ENCODE measurements around the gene EVA1C.
"Not testable (repeated sequence)": the region's sequence is repeated elsewhere in the genome, so short reads cannot be mapped to it uniquely, and the experiment has no call there.

EVA1C gene

DNA sequence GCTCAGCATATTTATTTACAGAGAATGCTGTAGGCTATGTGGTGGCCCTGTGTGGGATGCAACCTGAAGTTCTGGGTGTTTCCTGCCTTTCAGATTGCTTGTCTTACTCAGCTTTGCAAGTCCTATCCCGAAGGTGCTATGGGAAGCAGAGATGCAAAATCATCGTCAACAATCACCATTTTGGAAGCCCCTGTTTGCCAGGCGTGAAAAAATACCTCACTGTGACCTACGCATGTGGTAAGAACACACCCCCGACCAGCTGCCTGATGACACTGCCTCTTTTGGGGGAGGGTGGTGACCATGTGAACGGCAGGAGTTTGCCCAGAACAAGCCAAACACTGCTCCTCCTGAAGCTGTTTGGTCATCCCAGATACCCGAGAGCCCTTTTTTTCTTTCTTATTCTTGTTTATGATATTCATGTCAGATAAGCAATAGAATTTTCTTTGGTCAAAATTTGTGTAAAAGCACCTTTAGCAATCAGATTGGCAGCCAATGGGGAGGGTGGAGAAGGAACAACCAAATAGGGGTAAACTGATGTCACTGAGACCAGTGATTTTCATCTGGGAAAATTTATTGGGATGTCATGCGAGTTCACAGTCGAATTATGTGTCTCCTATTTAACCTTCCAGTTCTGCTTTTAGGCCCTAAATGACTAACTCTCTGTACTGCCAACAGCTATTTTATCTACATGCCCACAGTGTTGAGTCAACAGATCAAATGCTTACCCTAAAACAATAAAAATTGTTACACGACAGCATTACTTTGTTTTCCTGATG is 82.6 kb downstream of the EVA1C start:
- no peaks in the 10 kb centered on the region for H3K9me3 ChIP-seq (ENCODE audit: insufficient read depth, low read length)
- no peaks in the 10 kb centered on the region for H3K79me2 ChIP-seq (ENCODE audit: low read length)
- peaks cover 6% of the 10 kb centered on the region; the same call in 1 of the 2 replicates for H3K4me1 ChIP-seq (ENCODE audit: low read length)
- no peaks in the 10 kb centered on the region for H3K27me3 ChIP-seq (ENCODE audit: low read depth, low read length)
- no peak overlapping the region for H3K27ac ChIP-seq (ENCODE audit: low read length)
- no peaks in the 10 kb centered on the region for H3K36me3 ChIP-seq (replicated peaks; ENCODE audit: low read depth, low read length)
- no peak overlapping the region for H3K9ac ChIP-seq (ENCODE audit: low read length)
- H2AFZ ChIP-seq (ENCODE audit: low read depth, low read length) = no peak overlapping the region
- no peak overlapping the region for H3K4me3 ChIP-seq (ENCODE audit: low read length)
- H4K20me1 ChIP-seq (ENCODE audit: insufficient read depth, low read length) = no peaks in the 10 kb centered on the region
- no peak overlapping the region for H3K4me2 ChIP-seq (ENCODE audit: low read length)
- TF ChIP-seq, protein P1, sequence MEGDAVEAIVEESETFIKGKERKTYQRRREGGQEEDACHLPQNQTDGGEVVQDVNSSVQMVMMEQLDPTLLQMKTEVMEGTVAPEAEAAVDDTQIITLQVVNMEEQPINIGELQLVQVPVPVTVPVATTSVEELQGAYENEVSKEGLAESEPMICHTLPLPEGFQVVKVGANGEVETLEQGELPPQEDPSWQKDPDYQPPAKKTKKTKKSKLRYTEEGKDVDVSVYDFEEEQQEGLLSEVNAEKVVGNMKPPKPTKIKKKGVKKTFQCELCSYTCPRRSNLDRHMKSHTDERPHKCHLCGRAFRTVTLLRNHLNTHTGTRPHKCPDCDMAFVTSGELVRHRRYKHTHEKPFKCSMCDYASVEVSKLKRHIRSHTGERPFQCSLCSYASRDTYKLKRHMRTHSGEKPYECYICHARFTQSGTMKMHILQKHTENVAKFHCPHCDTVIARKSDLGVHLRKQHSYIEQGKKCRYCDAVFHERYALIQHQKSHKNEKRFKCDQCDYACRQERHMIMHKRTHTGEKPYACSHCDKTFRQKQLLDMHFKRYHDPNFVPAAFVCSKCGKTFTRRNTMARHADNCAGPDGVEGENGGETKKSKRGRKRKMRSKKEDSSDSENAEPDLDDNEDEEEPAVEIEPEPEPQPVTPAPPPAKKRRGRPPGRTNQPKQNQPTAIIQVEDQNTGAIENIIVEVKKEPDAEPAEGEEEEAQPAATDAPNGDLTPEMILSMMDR (IDR thresholded peaks at IDR 0.05; ENCODE audit: low read depth, low read length) = no peak
- TF ChIP-seq EZH2phosphoT487 (IDR thresholded peaks at IDR 0.05; ENCODE audit: low read depth) = no peak

DNA sequence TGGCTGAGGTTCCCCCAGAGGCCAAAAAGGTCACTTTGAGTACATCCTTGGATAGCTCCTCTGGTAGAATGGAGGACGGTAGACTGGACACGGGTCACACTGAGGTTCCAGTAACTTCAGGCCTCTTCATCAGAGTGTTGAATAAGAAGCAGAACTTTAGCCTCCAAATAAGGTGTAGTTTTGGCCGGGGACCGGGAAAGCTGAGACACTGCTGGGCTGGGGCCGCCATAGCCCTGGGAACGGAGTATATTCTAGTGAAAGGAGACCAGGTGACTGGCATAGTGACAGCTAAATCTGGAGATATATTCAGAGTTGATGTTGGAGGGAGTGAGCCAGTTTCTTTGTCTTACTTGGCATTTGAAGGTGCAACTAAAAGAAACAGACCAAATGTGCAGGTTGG is 84.1 kb downstream of the EVA1C start:
- Histone ChIP-seq H4K20me1 (ENCODE audit: insufficient read depth, low read length) (no peaks in the 10 kb centered on the region), H3K4me3 (ENCODE audit: low read length) (no peak overlapping the region), H3K36me3 (replicated peaks; ENCODE audit: low read depth, low read length) (no peaks in the 10 kb centered on the region), H3K9me3 (ENCODE audit: insufficient read depth, low read length) (no peaks in the 10 kb centered on the region), H2AFZ (ENCODE audit: low read depth, low read length) (no peak overlapping the region), H3K79me2 (ENCODE audit: low read length) (no peaks in the 10 kb centered on the region), H3K27me3 (ENCODE audit: low read depth, low read length) (no peaks in the 10 kb centered on the region), H3K27ac (ENCODE audit: low read length) (no peak overlapping the region), H3K9ac (ENCODE audit: low read length) (no peak overlapping the region), H3K4me2 (ENCODE audit: low read length) (no peak overlapping the region), H3K4me1 (ENCODE audit: low read length) (peaks cover 6% of the 10 kb centered on the region; the same call in 1 of the 2 replicates)
- TF ChIP-seq, protein P1 (IDR thresholded peaks at IDR 0.05; ENCODE audit: low read depth, low read length) = no peak
- TF ChIP-seq EZH2phosphoT487 (IDR thresholded peaks at IDR 0.05; ENCODE audit: low read depth) = no peak

DNA sequence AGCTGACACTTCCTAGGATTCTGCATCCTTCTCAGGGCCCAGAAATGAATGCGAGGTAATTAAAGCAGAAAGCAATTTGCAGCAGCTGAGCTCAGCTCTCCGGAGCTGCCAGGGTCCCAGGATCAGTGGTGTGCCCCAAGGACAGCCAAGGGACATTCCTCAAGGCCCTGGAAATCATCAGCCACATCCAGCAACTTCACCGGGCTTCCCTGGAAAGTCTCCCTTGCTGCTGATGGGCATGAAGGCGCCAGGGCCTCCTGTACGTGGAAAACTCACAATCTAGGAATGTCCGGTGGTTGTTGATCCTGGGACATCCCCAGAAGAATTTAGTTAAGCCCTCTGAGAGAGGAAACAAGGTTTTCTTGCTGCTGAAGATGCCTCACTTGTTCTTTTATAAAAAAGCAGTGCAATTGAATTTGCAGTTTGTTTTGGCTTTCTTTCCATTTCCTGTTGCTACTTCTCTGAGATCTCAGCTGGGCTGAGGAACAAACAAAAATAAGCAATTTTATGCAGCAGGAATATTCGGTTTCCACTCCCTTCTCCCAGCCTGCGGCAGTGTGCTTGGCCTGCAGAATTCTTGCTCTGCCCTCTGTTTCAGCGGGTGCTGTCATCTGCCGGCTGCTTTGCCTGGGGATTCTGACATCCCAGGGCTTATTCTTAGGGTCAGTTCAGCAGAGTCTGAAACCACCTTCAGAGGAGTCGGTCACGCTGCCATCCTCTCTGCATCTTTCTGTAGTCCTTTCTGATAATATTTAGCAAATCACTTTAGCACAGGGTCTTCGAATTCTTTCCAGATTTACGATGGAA is 86.9 kb downstream of the EVA1C start:
- no peaks in the 10 kb centered on the region for H3K9me3 ChIP-seq (ENCODE audit: insufficient read depth, low read length)
- H3K27ac ChIP-seq (ENCODE audit: low read length) = no peak overlapping the region
- no peaks in the 10 kb centered on the region for H4K20me1 ChIP-seq (ENCODE audit: insufficient read depth, low read length)
- H3K4me1 ChIP-seq (ENCODE audit: low read length) = peaks cover 6% of the 10 kb centered on the region; the same call in 1 of the 2 replicates
- H3K4me2 ChIP-seq (ENCODE audit: low read length) = no peak overlapping the region
- no peak overlapping the region for H3K4me3 ChIP-seq (ENCODE audit: low read length)
- no peak overlapping the region for H2AFZ ChIP-seq (ENCODE audit: low read depth, low read length)
- no peaks in the 10 kb centered on the region for H3K36me3 ChIP-seq (replicated peaks; ENCODE audit: low read depth, low read length)
- no peak overlapping the region for H3K9ac ChIP-seq (ENCODE audit: low read length)
- TF ChIP-seq, protein P1 (IDR thresholded peaks at IDR 0.05; ENCODE audit: low read depth, low read length) = no peak
- TF ChIP-seq EZH2phosphoT487 (IDR thresholded peaks at IDR 0.05; ENCODE audit: low read depth) = no peak
- no peaks in the 10 kb centered on the region for H3K79me2 ChIP-seq (ENCODE audit: low read length)
- no peaks in the 10 kb centered on the region for H3K27me3 ChIP-seq (ENCODE audit: low read depth, low read length)

DNA sequence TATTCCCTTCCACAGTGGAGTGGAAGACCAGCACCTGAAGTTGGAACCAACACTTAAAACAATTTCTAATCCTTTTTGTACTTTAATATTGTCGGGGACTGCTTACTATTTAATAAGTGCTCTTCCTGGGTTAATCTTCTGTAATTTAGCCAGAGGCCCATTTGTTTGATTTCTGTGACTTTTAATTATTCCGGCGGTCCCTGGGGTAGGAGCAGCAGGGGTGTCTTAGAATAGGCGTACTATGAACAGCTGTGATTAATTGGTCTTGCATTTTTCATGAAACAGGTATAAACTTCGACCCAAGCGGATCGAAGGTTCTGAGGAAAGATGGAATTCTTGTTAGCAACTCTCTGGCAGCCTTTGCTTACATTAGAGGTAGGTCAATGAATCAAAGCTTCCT is 91.1 kb downstream of the EVA1C start:
- not testable (repeated sequence) for H3K9me3 ChIP-seq (ENCODE audit: insufficient read depth, low read length); H3K79me2 ChIP-seq (ENCODE audit: low read length); H3K4me1 ChIP-seq (ENCODE audit: low read length); H2AFZ ChIP-seq (ENCODE audit: low read depth, low read length); H4K20me1 ChIP-seq (ENCODE audit: insufficient read depth, low read length); H3K27me3 ChIP-seq (ENCODE audit: low read depth, low read length); H3K27ac ChIP-seq (ENCODE audit: low read length); H3K4me3 ChIP-seq (ENCODE audit: low read length); H3K4me2 ChIP-seq (ENCODE audit: low read length); H3K9ac ChIP-seq (ENCODE audit: low read length); H3K36me3 ChIP-seq (replicated peaks; ENCODE audit: low read depth, low read length)

DNA sequence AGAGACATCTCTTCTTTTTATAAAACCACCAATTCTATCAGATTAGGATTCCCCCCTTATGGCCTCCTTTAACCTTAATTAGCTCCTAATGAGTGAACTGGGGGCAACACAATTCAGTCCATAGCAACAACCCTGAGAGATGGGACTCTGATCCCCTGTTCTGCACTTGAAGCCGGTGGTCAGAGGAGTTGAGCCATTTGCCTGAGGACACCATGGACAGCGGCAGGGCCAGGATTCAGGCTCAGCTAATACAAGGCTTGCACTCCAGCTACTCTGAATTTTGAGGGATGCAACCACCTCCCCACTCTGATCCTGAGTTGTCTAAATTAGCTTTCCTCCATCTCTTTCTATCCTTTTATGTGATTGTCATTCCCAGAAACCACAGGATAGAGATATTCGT is 93.3 kb downstream of the EVA1C start:
- not testable (repeated sequence) for H3K79me2 ChIP-seq (ENCODE audit: low read length); H2AFZ ChIP-seq (ENCODE audit: low read depth, low read length); H3K9me3 ChIP-seq (ENCODE audit: insufficient read depth, low read length); H3K9ac ChIP-seq (ENCODE audit: low read length); H3K27me3 ChIP-seq (ENCODE audit: low read depth, low read length); H3K27ac ChIP-seq (ENCODE audit: low read length); H4K20me1 ChIP-seq (ENCODE audit: insufficient read depth, low read length); H3K4me2 ChIP-seq (ENCODE audit: low read length); H3K36me3 ChIP-seq (replicated peaks; ENCODE audit: low read depth, low read length); H3K4me3 ChIP-seq (ENCODE audit: low read length); H3K4me1 ChIP-seq (ENCODE audit: low read length)

DNA sequence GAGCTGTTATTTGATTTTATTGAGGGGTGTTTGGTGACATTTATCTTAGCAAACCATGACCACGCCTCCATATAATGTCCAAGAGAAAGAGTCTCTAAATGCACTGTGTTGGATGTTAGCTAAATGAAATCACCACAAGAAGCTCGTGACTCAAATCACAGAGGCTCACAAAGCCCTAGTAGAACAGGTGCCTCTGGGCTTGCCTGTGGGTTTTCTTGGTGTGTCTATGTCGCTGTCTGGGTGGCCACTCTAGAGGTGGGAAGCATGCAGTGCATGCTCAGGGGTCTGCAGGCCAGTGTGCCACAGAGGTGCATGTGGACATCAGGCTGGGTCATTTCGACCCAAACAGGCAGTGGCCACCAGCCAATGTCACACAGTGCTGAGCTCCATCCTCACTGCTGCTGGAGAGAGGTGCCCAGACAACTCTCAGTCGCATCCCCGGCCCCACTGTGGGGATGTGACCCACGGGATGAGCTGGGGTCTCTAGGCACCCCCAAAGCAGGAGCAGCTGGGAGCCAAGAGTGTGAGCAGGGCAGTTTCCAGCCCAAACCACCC is 94.0 kb downstream of the EVA1C start:
- H3K27ac ChIP-seq (ENCODE audit: low read length); H3K79me2 ChIP-seq (ENCODE audit: low read length); H4K20me1 ChIP-seq (ENCODE audit: insufficient read depth, low read length); H3K4me1 ChIP-seq (ENCODE audit: low read length); H2AFZ ChIP-seq (ENCODE audit: low read depth, low read length); H3K4me2 ChIP-seq (ENCODE audit: low read length); H3K36me3 ChIP-seq (replicated peaks; ENCODE audit: low read depth, low read length); H3K9ac ChIP-seq (ENCODE audit: low read length); H3K27me3 ChIP-seq (ENCODE audit: low read depth, low read length); H3K4me3 ChIP-seq (ENCODE audit: low read length); H3K9me3 ChIP-seq (ENCODE audit: insufficient read depth, low read length): not testable (repeated sequence)

Measured in OCI-LY3 (cell line).